Measurements from ENCODE around the gene AFDN. TPM values are rescaled to one million over a fixed set of nuclear protein-coding genes. Genes with fewer than 3 reads are reported as not detected.

Gene AFDN
- total and polyA plus RNA-seq, 2 experiments from 2014 or later, result 119 to 299 TPM

GRCh38 chr6:167797476-167798265, 29.0 kb upstream of the AFDN start:
- no peaks in the 10 kb centered on the region for H3K4me1 ChIP-seq (ENCODE audit: low read depth)
- no peak overlapping the region for H3K4me3 ChIP-seq
- no peak overlapping the region for H3K27ac ChIP-seq
- TF ChIP-seq CTCF (IDR thresholded peaks at IDR 0.05; ENCODE audit: low read depth, low read length), result no peak
- no peaks in the 10 kb centered on the region for H3K27me3 ChIP-seq
- H3K36me3 ChIP-seq, result no peaks in the 10 kb centered on the region
- H3K9me3 ChIP-seq (ENCODE audit: low read depth), result no peaks in the 10 kb centered on the region
- DNase-seq (ENCODE audit: low read depth in 1 of 2, low spot score in 1 of 2), result no peak

- DNase-seq (ENCODE audit: low read depth in 1 of 2, low spot score in 1 of 2), result no peak
- no peaks in the 10 kb centered on the region for H3K36me3 ChIP-seq
Observed at GRCh38 chr6:167798453-167798852, 28.3 kb upstream of the AFDN start.

GRCh38 chr6:167799033-167799821, 27.5 kb upstream of the AFDN start:
- Histone ChIP-seq H3K27ac (no peak overlapping the region), H3K36me3 (no peaks in the 10 kb centered on the region), H3K4me1 (ENCODE audit: low read depth) (no peaks in the 10 kb centered on the region), H3K27me3 (no peaks in the 10 kb centered on the region), H3K4me3 (no peak overlapping the region), H3K9me3 (ENCODE audit: low read depth) (no peaks in the 10 kb centered on the region)
- TF ChIP-seq CTCF (IDR thresholded peaks at IDR 0.05; ENCODE audit: low read depth, low read length), result no peak
- DNase-seq (ENCODE audit: low read depth in 1 of 2, low spot score in 1 of 2), result peak in 1 of 2 donors; percentile 52

More at GRCh38 chr6:167798453-167798852, 28.3 kb upstream of the AFDN start:
- H3K9me3 ChIP-seq (ENCODE audit: low read depth), result no peaks in the 10 kb centered on the region
- no peaks in the 10 kb centered on the region for H3K4me1 ChIP-seq (ENCODE audit: low read depth)
- no peaks in the 10 kb centered on the region for H3K27me3 ChIP-seq
- H3K4me3 ChIP-seq, result no peak overlapping the region
- no peak overlapping the region for H3K27ac ChIP-seq
- TF ChIP-seq CTCF (IDR thresholded peaks at IDR 0.05; ENCODE audit: low read depth, low read length), result no peak

GRCh38 chr6:167800549-167800948, 26.2 kb upstream of the AFDN start:
- H3K36me3 ChIP-seq, result no peaks in the 10 kb centered on the region
- peaks cover 5% of the 10 kb centered on the region for H3K4me1 ChIP-seq (ENCODE audit: low read depth)
- TF ChIP-seq CTCF (IDR thresholded peaks at IDR 0.05; ENCODE audit: low read depth, low read length), result no peak
- DNase-seq (ENCODE audit: low read depth in 1 of 2, low spot score in 1 of 2), result no peak
- no peak overlapping the region for H3K27ac ChIP-seq
- H3K4me3 ChIP-seq, result no peak overlapping the region
- H3K27me3 ChIP-seq, result no peaks in the 10 kb centered on the region
- no peaks in the 10 kb centered on the region for H3K9me3 ChIP-seq (ENCODE audit: low read depth)

- Histone ChIP-seq H3K36me3 (no peaks in the 10 kb centered on the region), H3K27ac (no peak overlapping the region), H3K27me3 (no peaks in the 10 kb centered on the region), H3K9me3 (ENCODE audit: low read depth) (no peaks in the 10 kb centered on the region), H3K4me1 (ENCODE audit: low read depth) (peaks cover 12% of the 10 kb centered on the region), H3K4me3 (no peak overlapping the region)
- no peak for DNase-seq (ENCODE audit: low read depth in 1 of 2, low spot score in 1 of 2)
- TF ChIP-seq CTCF (IDR thresholded peaks at IDR 0.05; ENCODE audit: low read depth, low read length), result no peak
Observed at GRCh38 chr6:167801263-167801662, 25.4 kb upstream of the AFDN start.

Measured in cardiac muscle cell (in vitro differentiated cells and primary cell).